Body of pancreas (tissue), 4 donors: ENCODE results near the gene ADH6. TPM values are rescaled to one million over a fixed set of nuclear protein-coding genes. Genes with fewer than 3 reads are reported as not detected.

ENCODE experiments used
- ATAC-seq: fragments of 150-250 bp; one replicate; pipeline ENCODE4 v1.9.1; 2016
- DNase-seq, 4 donors: peaks; one replicate each; pipeline ENCODE4 v3.0.0-alpha.2; 2019
- H3K27ac ChIP-seq, 4 donors: fragments of 200-600 bp; sonication (generic); 1 replicate in 3 of 4; 2 replicates in 1 of 4; pipeline versions ENCODE4 v1.5.1 to v1.6.1; 2016 to 2019; ENCODE audit warnings: mild to moderate bottlenecking in 1 of 4, mixed read lengths in 1 of 4, moderate library complexity in 1 of 4
- H3K27me3 ChIP-seq, 2 donors: fragments of 200-600 bp; sonication (generic); one replicate each; pipeline ENCODE4 v1.6.0; 2016; ENCODE audit warnings: mild to moderate bottlenecking in 1 of 2
- H3K36me3 ChIP-seq, 2 donors: fragments of 200-600 bp; sonication (generic); replicated peaks in 1 of 2; 2 replicates each; pipeline ENCODE4 v1.5.1; 2016; ENCODE audit warnings: low read depth in 2 of 2; ENCODE audit not compliant: insufficient read depth in 1 of 2
- H3K4me1 ChIP-seq: fragments of 200-600 bp; sonication (generic); one replicate; pipeline ENCODE4 v1.6.0; 2016
- H3K4me3 ChIP-seq, 2 donors: fragments of 200-600 bp; sonication (generic); 1 replicate in 1 of 2; 2 replicates in 1 of 2; pipeline ENCODE4 v1.5.1; 2016 to 2019
- H3K9me3 ChIP-seq, 3 donors: fragments of 200-600 bp; sonication (generic); 1 replicate in 2 of 3; 2 replicates in 1 of 3; pipeline ENCODE4 v1.5.1; 2016
- POLR2A ChIP-seq, 3 donors: fragments of 450-650 bp; IDR thresholded peaks; one replicate each; pipeline ENCODE4 v1.6.1; 2016; ENCODE audit warnings: antibody characterized with exemption in 3 of 3, mild to moderate bottlenecking in 2 of 3
- WGBS, 2 donors: methylation state at CpG; one replicate each; pipeline ENCODE4 v1.1.5; 2017; 5-methylcytosine and 5-hydroxymethylcytosine counted together
- intact Hi-C: fragments of 100-400 bp; cut with DNase I; formaldehyde crosslinking; loops from one replicate; pipeline ENCODE4 v1.15.1; 2023
- total RNA-seq, 2 donors: library from RNA; depleted of rRNA; stranded (reverse); fragments of >200 nt; gene quantifications; one replicate each; pipeline ENCODE4 v1.1.0, GENCODE V29; 2016
- TF ChIP-seq, protein P1 (sequence below), 7 experiments: fragments of 450-650 bp in 4 of 7; fragments of 200-600 bp in 3 of 7; sonication (generic) in 3 of 7; IDR thresholded peaks; one replicate each; pipeline ENCODE4 v1.5.1; 2016 to 2019; ENCODE audit warnings: antibody characterized with exemption in 7 of 7

The ADH6 gene
- total RNA-seq, 2 donors from 2014 or later, result not detected

GRCh38 chr4:99207069-99207743 lies 11.8 kb downstream of the ADH6 start:
- Histone ChIP-seq H3K4me3 (no peak overlapping the region), H3K36me3 (no peaks in the 10 kb centered on the region), H3K4me1 (peaks cover 21% of the 10 kb centered on the region), H3K27me3 (no peaks in the 10 kb centered on the region), H3K9me3 (no peaks in the 10 kb centered on the region), H3K27ac (no peak overlapping the region)
- 85 to 92% methylated on average over 4 of the region's 4 CpGs for WGBS, 2 donors
- ATAC-seq (no peak), DNase-seq (no peak)
- no peak for TF ChIP-seq POLR2A (IDR thresholded peaks at IDR 0.05)
- TF ChIP-seq, protein P1, sequence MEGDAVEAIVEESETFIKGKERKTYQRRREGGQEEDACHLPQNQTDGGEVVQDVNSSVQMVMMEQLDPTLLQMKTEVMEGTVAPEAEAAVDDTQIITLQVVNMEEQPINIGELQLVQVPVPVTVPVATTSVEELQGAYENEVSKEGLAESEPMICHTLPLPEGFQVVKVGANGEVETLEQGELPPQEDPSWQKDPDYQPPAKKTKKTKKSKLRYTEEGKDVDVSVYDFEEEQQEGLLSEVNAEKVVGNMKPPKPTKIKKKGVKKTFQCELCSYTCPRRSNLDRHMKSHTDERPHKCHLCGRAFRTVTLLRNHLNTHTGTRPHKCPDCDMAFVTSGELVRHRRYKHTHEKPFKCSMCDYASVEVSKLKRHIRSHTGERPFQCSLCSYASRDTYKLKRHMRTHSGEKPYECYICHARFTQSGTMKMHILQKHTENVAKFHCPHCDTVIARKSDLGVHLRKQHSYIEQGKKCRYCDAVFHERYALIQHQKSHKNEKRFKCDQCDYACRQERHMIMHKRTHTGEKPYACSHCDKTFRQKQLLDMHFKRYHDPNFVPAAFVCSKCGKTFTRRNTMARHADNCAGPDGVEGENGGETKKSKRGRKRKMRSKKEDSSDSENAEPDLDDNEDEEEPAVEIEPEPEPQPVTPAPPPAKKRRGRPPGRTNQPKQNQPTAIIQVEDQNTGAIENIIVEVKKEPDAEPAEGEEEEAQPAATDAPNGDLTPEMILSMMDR (IDR thresholded peaks at IDR 0.05), result no peak
- intact Hi-C loops, result no loop called here

DNA sequence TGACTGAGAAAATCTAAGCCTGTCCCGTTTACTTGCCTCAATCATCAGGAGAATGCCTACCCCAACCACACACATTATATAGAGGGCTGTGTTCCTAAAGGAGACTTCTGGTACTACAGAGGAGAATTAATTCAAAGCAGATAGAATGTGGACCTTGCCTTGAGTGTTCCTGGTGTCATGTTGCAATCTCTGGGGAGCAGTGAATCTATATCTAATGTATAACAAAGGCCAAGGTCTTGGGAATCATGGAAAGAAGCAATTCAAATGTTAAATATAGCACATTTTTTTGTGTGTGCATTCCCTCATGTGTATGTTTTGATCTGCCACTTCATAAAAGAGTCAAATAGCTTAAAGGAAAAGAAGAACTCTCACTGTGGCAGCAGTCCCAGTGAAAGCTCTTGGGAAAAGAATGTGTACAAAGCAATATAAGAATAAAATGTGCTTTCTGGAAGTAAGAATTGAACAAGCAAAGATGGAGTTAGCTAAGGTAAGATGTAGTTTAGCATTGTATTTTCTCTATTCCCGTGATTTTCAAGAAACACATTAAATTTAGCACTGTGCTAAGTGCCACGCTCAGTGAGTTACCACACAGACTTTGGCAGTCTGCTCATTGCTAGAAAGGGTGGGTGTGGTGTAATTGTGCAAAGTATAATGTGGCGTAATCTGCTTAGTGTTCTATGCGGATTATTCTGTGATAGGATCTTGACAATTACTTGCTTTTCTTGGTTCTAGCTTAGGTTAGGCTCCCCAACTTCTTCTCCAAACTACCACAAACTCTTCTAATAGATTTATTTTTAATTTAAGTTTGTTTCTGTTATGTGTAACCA lies 13.7 kb downstream of the ADH6 start:
- no peak for ATAC-seq
- intact Hi-C loops, result no loop called here
- no peak for TF ChIP-seq POLR2A (IDR thresholded peaks at IDR 0.05)
- TF ChIP-seq, protein P1 (IDR thresholded peaks at IDR 0.05), result no peak
- Histone ChIP-seq H3K27ac (no peak overlapping the region), H3K9me3 (no peaks in the 10 kb centered on the region), H3K36me3 (no peaks in the 10 kb centered on the region), H3K4me1 (peaks cover 21% of the 10 kb centered on the region), H3K27me3 (no peaks in the 10 kb centered on the region), H3K4me3 (no peak overlapping the region)
- DNase-seq, result no peak
- WGBS, 2 donors, result 83 to 89% methylated on average over 5 of the region's 5 CpGs

- intact Hi-C loops, result no loop called here
- no peaks in the 10 kb centered on the region for H3K9me3 ChIP-seq
- TF ChIP-seq, protein P1 (IDR thresholded peaks at IDR 0.05), result no peak
- TF ChIP-seq POLR2A (IDR thresholded peaks at IDR 0.05), result no peak
- no peaks in the 10 kb centered on the region for H3K4me1 ChIP-seq
- 68 to 76% methylated on average over 5 of the region's 5 CpGs for WGBS, 2 donors
- H3K27me3 ChIP-seq, result no peaks in the 10 kb centered on the region
- H3K36me3 ChIP-seq, result no peaks in the 10 kb centered on the region
- ATAC-seq (peak; percentile 35), DNase-seq (peak in 2 of 4 donors; percentile 17 to 27)
- H3K4me3 ChIP-seq, result no peak overlapping the region
- H3K27ac ChIP-seq, result no peak overlapping the region
Observed at GRCh38 chr4:99202536-99202935, 16.5 kb downstream of the ADH6 start.

DNA sequence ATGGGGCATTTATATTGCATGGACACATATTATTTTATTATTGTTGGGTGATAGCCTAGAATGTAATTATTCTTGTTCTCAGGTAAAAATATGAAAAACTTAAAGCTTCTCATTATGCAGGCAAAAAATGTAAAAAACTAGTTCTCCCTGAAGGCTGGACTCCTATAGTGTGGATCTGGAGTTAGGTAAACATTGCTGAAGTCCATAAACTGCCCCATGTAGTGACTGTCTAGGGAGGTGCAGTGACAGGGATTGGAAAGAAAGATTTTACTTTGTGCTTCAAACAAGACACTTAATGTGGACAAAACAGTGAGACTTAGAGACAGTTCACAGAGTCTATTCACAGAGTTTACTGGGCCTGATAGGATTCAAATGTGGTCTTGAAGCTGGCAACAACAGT lies 17.0 kb downstream of the ADH6 start:
- no peak for DNase-seq
- Histone ChIP-seq H3K9me3 (no peaks in the 10 kb centered on the region), H3K27me3 (no peaks in the 10 kb centered on the region), H3K36me3 (no peaks in the 10 kb centered on the region), H3K4me3 (no peak overlapping the region), H3K4me1 (no peaks in the 10 kb centered on the region), H3K27ac (no peak overlapping the region)
- ATAC-seq, result peak; percentile 6
- TF ChIP-seq, protein P1 (IDR thresholded peaks at IDR 0.05), result no peak
- TF ChIP-seq POLR2A (IDR thresholded peaks at IDR 0.05), result no peak
- intact Hi-C loops, result no loop called here
